Endodermal cell (in vitro differentiated cells): ENCODE measurements around the gene CRHR1. TPM values are rescaled to one million over a fixed set of nuclear protein-coding genes. Genes with fewer than 3 reads are reported as not detected.

Experiments used
- DNase-seq: peaks from one replicate; pipeline ENCODE4 v3.0.0-alpha.2; 2017
- H3K27ac ChIP-seq: 2 replicates; pipeline ENCODE4 v1.5.1; 2013; ENCODE audit warnings: mild to moderate bottlenecking, low read depth, low read length, moderate library complexity
- H3K27me3 ChIP-seq: 2 replicates; pipeline ENCODE4 v1.6.1; 2013; ENCODE audit warnings: mild to moderate bottlenecking, low read length, moderate library complexity; ENCODE audit not compliant: insufficient read depth, control insufficient read depth, poor library complexity, severe bottlenecking
- H3K36me3 ChIP-seq: 2 replicates; pipeline ENCODE4 v1.7.0; 2013; ENCODE audit warnings: mild to moderate bottlenecking, low read length, moderate library complexity; ENCODE audit not compliant: control insufficient read depth, insufficient read depth
- H3K4me1 ChIP-seq: one replicate; pipeline ENCODE4 v1.7.0; 2013; ENCODE audit warnings: low read length; ENCODE audit not compliant: control insufficient read depth, insufficient read depth
- H3K4me3 ChIP-seq: 2 replicates; pipeline ENCODE4 v1.5.1; 2013; ENCODE audit warnings: mild to moderate bottlenecking, low read length, moderate library complexity
- H3K9ac ChIP-seq: 2 replicates; pipeline ENCODE4 v1.6.1; 2013; ENCODE audit warnings: mild to moderate bottlenecking, low read length, moderate library complexity; ENCODE audit not compliant: poor library complexity, severe bottlenecking; ENCODE audit errors: extremely low read depth
- H3K9me3 ChIP-seq: 2 replicates; pipeline ENCODE4 v1.6.1; 2013; ENCODE audit warnings: mild to moderate bottlenecking, low read length, moderate library complexity; ENCODE audit not compliant: control insufficient read depth
- H3K27ac Mint-ChIP-seq: 2 replicates; pipeline ENCODE4 v1.8.0; 2020; ENCODE audit warnings: mixed read lengths
- H3K27me3 Mint-ChIP-seq: 2 replicates; pipeline ENCODE4 v1.8.0; 2021; ENCODE audit warnings: mild to moderate bottlenecking, mixed read lengths; ENCODE audit not compliant: insufficient read depth
- H3K36me3 Mint-ChIP-seq: 2 replicates; pipeline ENCODE4 v1.8.0; 2020; ENCODE audit warnings: low read depth, mixed read lengths
- H3K4me1 Mint-ChIP-seq: 2 replicates; pipeline ENCODE4 v1.8.0; 2020; ENCODE audit warnings: mixed read lengths
- H3K4me3 Mint-ChIP-seq: 2 replicates; pipeline ENCODE4 v1.8.0; 2020; ENCODE audit warnings: mild to moderate bottlenecking, moderate library complexity, mixed read lengths
- H3K9me3 Mint-ChIP-seq: 2 replicates; pipeline ENCODE4 v1.8.0; 2020; ENCODE audit warnings: mild to moderate bottlenecking, mixed read lengths
- WGBS, 2 experiments: methylation state at CpG; one replicate each; pipeline versions ENCODE4 v1.1.5 to v1.1.7; 2013; ENCODE audit warnings: missing lambda C conversion rate in 2 of 2, mixed read lengths in 1 of 2; ENCODE audit not compliant: insufficient coverage in 1 of 2, insufficient read length in 1 of 2; 5-methylcytosine and 5-hydroxymethylcytosine counted together
- total RNA-seq, 2 donors: library from RNA; stranded (reverse); fragmentation: NEBNext Ultra II Directional in 1 of 2; extraction: Animal tissue kit (Norgen Biotek cat#: 25700) in 1 of 2; gene quantifications; 2 replicates in 1 of 2; 3 replicates in 1 of 2; pipeline ENCODE4 v1.2.1, GENCODE V29; 2021
- TF ChIP-seq, protein P1 (sequence below): fragments of 200-600 bp; sonication (generic); conservative IDR thresholded peaks from 2 replicates; pipeline ENCODE4 v1.5.0; 2021; ENCODE audit warnings: antibody characterized with exemption, mild to moderate bottlenecking

Gene CRHR1
- total RNA-seq, 2 donors from 2014 or later = 0.81 to 1.8 TPM

DNA sequence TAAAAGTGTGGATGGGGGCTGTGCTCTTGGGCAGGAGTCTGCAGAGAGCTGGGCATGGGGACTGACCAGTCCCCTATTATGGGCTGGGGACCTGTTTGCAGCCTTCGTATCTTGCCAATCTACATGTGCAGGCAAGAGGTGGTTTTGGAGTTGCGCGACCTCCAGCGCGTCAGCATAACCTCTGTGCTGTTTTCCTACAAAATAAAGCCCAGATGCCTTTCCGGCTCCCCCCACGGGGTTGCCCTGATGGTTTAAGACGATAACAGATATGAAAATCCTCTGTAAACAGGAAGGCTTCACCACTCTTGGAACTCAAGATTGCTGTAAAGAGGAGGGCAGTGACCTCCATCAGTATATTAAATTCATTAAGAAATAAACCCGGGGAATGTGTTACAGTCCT is 44.1 kb downstream of the CRHR1 start:
- Histone ChIP-seq H3K4me3 (no peak overlapping the region), H3K9me3 (no peaks in the 10 kb centered on the region), H3K9ac (no peak overlapping the region), H3K27me3 (no peaks in the 10 kb centered on the region), H3K36me3 (no peaks in the 10 kb centered on the region), H3K27ac (no peak overlapping the region), H3K4me1 (no peaks in the 10 kb centered on the region)
- Mint-ChIP-seq H3K27ac (no peak overlapping the region), H3K27me3 (peaks cover 4% of the 10 kb centered on the region), H3K9me3 (no peaks in the 10 kb centered on the region), H3K4me1 (no peaks in the 10 kb centered on the region), H3K36me3 (no peaks in the 10 kb centered on the region), H3K4me3 (no peak overlapping the region)
- TF ChIP-seq, protein P1, sequence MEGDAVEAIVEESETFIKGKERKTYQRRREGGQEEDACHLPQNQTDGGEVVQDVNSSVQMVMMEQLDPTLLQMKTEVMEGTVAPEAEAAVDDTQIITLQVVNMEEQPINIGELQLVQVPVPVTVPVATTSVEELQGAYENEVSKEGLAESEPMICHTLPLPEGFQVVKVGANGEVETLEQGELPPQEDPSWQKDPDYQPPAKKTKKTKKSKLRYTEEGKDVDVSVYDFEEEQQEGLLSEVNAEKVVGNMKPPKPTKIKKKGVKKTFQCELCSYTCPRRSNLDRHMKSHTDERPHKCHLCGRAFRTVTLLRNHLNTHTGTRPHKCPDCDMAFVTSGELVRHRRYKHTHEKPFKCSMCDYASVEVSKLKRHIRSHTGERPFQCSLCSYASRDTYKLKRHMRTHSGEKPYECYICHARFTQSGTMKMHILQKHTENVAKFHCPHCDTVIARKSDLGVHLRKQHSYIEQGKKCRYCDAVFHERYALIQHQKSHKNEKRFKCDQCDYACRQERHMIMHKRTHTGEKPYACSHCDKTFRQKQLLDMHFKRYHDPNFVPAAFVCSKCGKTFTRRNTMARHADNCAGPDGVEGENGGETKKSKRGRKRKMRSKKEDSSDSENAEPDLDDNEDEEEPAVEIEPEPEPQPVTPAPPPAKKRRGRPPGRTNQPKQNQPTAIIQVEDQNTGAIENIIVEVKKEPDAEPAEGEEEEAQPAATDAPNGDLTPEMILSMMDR = no peak
- DNase-seq = no peak
- WGBS, 2 experiments = 86 to 87% methylated on average over 3 to 9 of the region's 9 CpGs

DNA sequence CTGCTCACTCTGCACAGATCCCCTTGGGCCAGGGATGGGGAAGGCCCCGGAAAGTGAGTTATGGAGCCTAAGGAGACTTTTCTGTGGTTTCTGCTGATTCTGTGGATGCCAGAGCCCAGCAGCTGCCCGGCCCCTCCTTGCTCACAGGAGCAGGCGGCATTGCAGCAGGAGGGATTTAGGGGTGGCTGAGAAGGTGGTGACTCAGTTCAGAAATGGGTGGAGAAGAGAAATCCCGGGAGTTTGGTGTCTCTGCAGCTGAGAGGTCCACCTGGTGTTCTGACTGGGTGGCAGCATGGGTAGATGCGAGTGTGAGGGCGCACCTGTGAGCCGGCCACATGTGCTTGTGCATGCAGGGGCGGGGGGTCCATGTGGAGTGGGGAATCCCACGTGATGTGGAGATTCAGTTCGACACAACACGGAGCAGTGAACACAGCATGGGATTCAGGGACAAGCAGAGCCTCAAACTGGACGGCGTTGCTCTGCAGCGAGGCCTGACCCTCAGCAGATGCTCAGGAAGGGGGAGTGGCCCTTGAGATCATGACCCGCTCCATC is 44.5 kb downstream of the CRHR1 start:
- no peak overlapping the region for H3K9ac ChIP-seq
- H3K27me3 ChIP-seq = no peaks in the 10 kb centered on the region
- TF ChIP-seq, protein P1 = peak; percentile 16
- no peak overlapping the region for H3K27ac ChIP-seq
- H3K36me3 Mint-ChIP-seq = no peaks in the 10 kb centered on the region
- H3K36me3 ChIP-seq = no peaks in the 10 kb centered on the region
- no peak for DNase-seq
- H3K27me3 Mint-ChIP-seq = peaks cover 4% of the 10 kb centered on the region
- H3K4me3 Mint-ChIP-seq = no peak overlapping the region
- no peak overlapping the region for H3K27ac Mint-ChIP-seq
- H3K9me3 Mint-ChIP-seq = no peaks in the 10 kb centered on the region
- 84% methylated on average over 13 to 15 of the region's 15 CpGs for WGBS, 2 experiments
- no peaks in the 10 kb centered on the region for H3K4me1 Mint-ChIP-seq
- H3K9me3 ChIP-seq = no peaks in the 10 kb centered on the region
- H3K4me3 ChIP-seq = no peak overlapping the region
- H3K4me1 ChIP-seq = no peaks in the 10 kb centered on the region

DNA sequence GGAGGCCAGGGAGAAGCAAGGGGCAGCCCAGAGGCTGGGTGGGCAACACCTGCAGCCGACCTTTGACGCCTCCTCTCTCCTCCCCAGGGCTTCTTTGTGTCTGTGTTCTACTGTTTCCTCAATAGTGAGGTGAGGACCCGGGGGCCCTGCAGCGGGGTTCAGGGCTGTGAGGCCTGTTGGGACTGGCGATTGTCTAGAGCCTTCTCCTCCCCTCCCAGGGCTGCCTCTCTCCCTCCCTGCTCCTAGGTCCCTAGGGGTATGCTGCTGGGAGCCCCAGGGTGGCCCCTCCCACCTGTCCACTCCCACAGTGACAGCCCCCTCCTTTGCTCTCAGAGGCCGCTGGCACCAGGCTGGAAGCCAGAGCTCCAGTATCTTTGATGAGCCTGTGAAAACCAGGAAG is 49.8 kb downstream of the CRHR1 start:
- Histone ChIP-seq H3K27ac (no peak overlapping the region), H3K9me3 (no peaks in the 10 kb centered on the region), H3K4me3 (no peak overlapping the region), H3K9ac (no peak overlapping the region), H3K4me1 (no peaks in the 10 kb centered on the region), H3K36me3 (no peaks in the 10 kb centered on the region), H3K27me3 (no peaks in the 10 kb centered on the region)
- Mint-ChIP-seq H3K4me3 (no peak overlapping the region), H3K27me3 (peaks cover 1% of the 10 kb centered on the region), H3K36me3 (no peaks in the 10 kb centered on the region), H3K27ac (no peak overlapping the region), H3K9me3 (no peaks in the 10 kb centered on the region), H3K4me1 (peaks cover 6% of the 10 kb centered on the region)
- DNase-seq = no peak
- TF ChIP-seq, protein P1 = no peak
- WGBS, 2 experiments = 67 to 77% methylated on average over 1 to 6 of the region's 6 CpGs
